ENCODE measurements around the gene KDM4C.

The KDM4C gene

DNA sequence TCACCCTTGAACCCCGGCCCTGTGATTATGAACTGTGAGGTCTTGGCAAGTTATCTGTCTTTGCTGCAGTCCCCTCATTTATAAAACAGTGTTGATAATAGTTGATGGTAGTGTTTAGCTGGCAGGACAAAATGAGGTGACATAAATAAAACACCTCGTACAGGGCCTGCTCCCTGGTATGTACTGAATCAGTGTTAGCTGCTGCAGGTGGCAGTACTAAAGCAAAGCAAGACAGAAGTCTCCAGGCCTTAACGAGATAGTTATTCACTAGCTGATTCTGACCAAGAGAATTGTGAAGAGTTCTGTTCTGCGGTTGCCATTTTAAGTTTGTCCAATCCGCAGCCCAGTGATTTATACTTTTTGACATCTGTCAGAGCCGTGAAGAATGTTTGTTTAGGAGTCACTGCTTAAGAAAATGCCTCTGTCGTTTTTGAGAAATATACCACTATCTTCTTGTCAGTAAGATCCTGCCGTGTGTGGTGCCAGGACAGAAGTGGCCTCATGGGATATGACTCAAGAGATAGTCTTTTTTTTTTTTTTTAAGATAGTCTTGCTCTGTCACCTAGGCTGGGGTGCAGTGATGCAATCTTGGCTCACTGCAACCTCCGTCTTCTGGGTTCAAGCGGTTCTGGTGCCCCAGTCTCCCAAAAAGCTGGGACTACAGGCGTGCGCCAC is 75.9 kb downstream of the KDM4C start:
- Histone ChIP-seq H3K36me3 (ENCODE audit: low read length) (0 out of 2 replicates have a peak, but pooled peaks cover 4% of the 10 kb centered on the region), H3K79me2 (ENCODE audit: insufficient read depth, low read length) (no peaks in the 10 kb centered on the region), H3K9ac (ENCODE audit: low read length) (no peak overlapping the region), H3K4me2 (ENCODE audit: low read depth, low read length, poor library complexity, severe bottlenecking) (no peak overlapping the region), H2AFZ (ENCODE audit: low read depth, low read length, severe bottlenecking) (no peak overlapping the region), H3K9me3 (ENCODE audit: insufficient read depth, low read length) (no peaks in the 10 kb centered on the region), H3K27me3 (ENCODE audit: low read length) (no peaks in the 10 kb centered on the region), H3F3A (ENCODE audit: insufficient read depth) (no peaks in the 10 kb centered on the region), H3K4me3 (ENCODE audit: insufficient read depth, low read length, poor library complexity, severe bottlenecking) (no peak overlapping the region), H3K27ac (ENCODE audit: low read depth, low read length) (no peak overlapping the region), H3K9me2 (replicated peaks; ENCODE audit: insufficient read depth, low read length) (no peaks in the 10 kb centered on the region), H4K20me1 (ENCODE audit: low read depth, low read length) (no peaks in the 10 kb centered on the region)
- TF ChIP-seq EZH2phosphoT487 (conservative IDR thresholded peaks at IDR 0.05; ENCODE audit: low read length), result no peak

GRCh38 chr9:6834306-6834705 is 76.5 kb downstream of the KDM4C start:
- Histone ChIP-seq H3F3A (ENCODE audit: insufficient read depth) (no peaks in the 10 kb centered on the region), H3K4me3 (ENCODE audit: insufficient read depth, low read length, poor library complexity, severe bottlenecking) (no peak overlapping the region), H3K79me2 (ENCODE audit: insufficient read depth, low read length) (no peaks in the 10 kb centered on the region), H3K27ac (ENCODE audit: low read depth, low read length) (no peak overlapping the region), H3K4me2 (ENCODE audit: low read depth, low read length, poor library complexity, severe bottlenecking) (no peak overlapping the region), H3K36me3 (ENCODE audit: low read length) (0 out of 2 replicates have a peak, but pooled peaks cover 4% of the 10 kb centered on the region), H3K9ac (ENCODE audit: low read length) (no peak overlapping the region), H2AFZ (ENCODE audit: low read depth, low read length, severe bottlenecking) (no peak overlapping the region), H3K27me3 (ENCODE audit: low read length) (no peaks in the 10 kb centered on the region), H3K9me2 (replicated peaks; ENCODE audit: insufficient read depth, low read length) (no peaks in the 10 kb centered on the region), H3K9me3 (ENCODE audit: insufficient read depth, low read length) (no peaks in the 10 kb centered on the region), H4K20me1 (ENCODE audit: low read depth, low read length) (no peaks in the 10 kb centered on the region)
- no peak for TF ChIP-seq EZH2phosphoT487 (conservative IDR thresholded peaks at IDR 0.05; ENCODE audit: low read length)
- TF ChIP-seq, protein P1, sequence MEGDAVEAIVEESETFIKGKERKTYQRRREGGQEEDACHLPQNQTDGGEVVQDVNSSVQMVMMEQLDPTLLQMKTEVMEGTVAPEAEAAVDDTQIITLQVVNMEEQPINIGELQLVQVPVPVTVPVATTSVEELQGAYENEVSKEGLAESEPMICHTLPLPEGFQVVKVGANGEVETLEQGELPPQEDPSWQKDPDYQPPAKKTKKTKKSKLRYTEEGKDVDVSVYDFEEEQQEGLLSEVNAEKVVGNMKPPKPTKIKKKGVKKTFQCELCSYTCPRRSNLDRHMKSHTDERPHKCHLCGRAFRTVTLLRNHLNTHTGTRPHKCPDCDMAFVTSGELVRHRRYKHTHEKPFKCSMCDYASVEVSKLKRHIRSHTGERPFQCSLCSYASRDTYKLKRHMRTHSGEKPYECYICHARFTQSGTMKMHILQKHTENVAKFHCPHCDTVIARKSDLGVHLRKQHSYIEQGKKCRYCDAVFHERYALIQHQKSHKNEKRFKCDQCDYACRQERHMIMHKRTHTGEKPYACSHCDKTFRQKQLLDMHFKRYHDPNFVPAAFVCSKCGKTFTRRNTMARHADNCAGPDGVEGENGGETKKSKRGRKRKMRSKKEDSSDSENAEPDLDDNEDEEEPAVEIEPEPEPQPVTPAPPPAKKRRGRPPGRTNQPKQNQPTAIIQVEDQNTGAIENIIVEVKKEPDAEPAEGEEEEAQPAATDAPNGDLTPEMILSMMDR (IDR thresholded peaks at IDR 0.05; ENCODE audit: insufficient read depth, low read length, poor library complexity, severe bottlenecking), result no peak

DNA sequence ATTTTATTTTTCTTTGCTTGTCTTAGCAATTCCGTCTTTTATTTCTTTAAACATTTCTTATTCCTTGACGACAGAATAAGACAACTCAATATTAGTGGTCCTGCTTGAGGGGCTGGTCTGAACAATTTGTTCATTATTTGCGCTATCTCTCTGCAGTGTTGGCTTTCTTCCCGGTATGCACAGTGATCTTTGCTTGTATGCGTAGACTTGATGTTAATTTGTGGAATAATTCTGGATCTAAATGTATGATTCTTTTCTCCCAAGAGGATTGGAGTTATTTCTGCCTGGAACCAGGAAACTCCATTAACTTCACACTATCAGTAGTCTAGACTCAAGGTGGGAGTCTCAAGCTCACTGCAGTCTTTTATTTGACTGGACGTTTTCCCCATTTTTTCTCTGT is 80.4 kb downstream of the KDM4C start:
- no peaks in the 10 kb centered on the region for H3K79me2 ChIP-seq (ENCODE audit: insufficient read depth, low read length)
- TF ChIP-seq, protein P1 (IDR thresholded peaks at IDR 0.05; ENCODE audit: insufficient read depth, low read length, poor library complexity, severe bottlenecking), result no peak
- no peak for TF ChIP-seq EZH2phosphoT487 (conservative IDR thresholded peaks at IDR 0.05; ENCODE audit: low read length)
- no peaks in the 10 kb centered on the region for H3K27me3 ChIP-seq (ENCODE audit: low read length)
- H3K27ac ChIP-seq (ENCODE audit: low read depth, low read length), result no peak overlapping the region
- no peak overlapping the region for H3K4me3 ChIP-seq (ENCODE audit: insufficient read depth, low read length, poor library complexity, severe bottlenecking)
- no peaks in the 10 kb centered on the region for H4K20me1 ChIP-seq (ENCODE audit: low read depth, low read length)
- no peaks in the 10 kb centered on the region for H3F3A ChIP-seq (ENCODE audit: insufficient read depth)
- no peaks in the 10 kb centered on the region for H3K9me2 ChIP-seq (replicated peaks; ENCODE audit: insufficient read depth, low read length)
- 0 out of 2 replicates have a peak, but pooled peaks cover 4% of the 10 kb centered on the region for H3K36me3 ChIP-seq (ENCODE audit: low read length)
- no peaks in the 10 kb centered on the region for H3K9me3 ChIP-seq (ENCODE audit: insufficient read depth, low read length)
- no peak overlapping the region for H3K9ac ChIP-seq (ENCODE audit: low read length)
- no peak overlapping the region for H2AFZ ChIP-seq (ENCODE audit: low read depth, low read length, severe bottlenecking)
- H3K4me2 ChIP-seq (ENCODE audit: low read depth, low read length, poor library complexity, severe bottlenecking), result no peak overlapping the region

DNA sequence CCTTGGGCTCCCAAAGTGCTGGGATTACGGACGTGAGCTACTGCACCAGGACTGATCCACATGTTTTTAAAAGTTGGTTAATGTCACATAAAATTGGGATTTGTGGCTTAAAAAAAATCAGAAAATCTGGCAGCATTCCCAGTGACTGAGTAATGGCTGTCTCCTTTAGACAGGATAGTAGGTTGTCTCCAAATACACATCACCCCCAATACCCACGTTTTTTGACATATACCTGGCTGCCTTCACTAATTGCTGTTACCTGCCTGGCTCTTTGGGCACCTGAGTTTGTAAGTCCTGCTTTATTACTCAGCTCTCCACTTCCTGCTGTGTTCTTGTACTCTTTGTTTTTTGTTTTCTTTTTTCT is 84.8 kb downstream of the KDM4C start:
- Histone ChIP-seq H2AFZ (ENCODE audit: low read depth, low read length, severe bottlenecking) (no peak overlapping the region), H3K79me2 (ENCODE audit: insufficient read depth, low read length) (no peaks in the 10 kb centered on the region), H4K20me1 (ENCODE audit: low read depth, low read length) (no peaks in the 10 kb centered on the region), H3K4me3 (ENCODE audit: insufficient read depth, low read length, poor library complexity, severe bottlenecking) (no peak overlapping the region), H3K27me3 (ENCODE audit: low read length) (no peaks in the 10 kb centered on the region), H3K9ac (ENCODE audit: low read length) (no peak overlapping the region), H3K9me2 (replicated peaks; ENCODE audit: insufficient read depth, low read length) (no peaks in the 10 kb centered on the region), H3K9me3 (ENCODE audit: insufficient read depth, low read length) (no peaks in the 10 kb centered on the region), H3F3A (ENCODE audit: insufficient read depth) (no peaks in the 10 kb centered on the region), H3K36me3 (ENCODE audit: low read length) (no peaks in the 10 kb centered on the region), H3K4me2 (ENCODE audit: low read depth, low read length, poor library complexity, severe bottlenecking) (no peak overlapping the region), H3K27ac (ENCODE audit: low read depth, low read length) (no peak overlapping the region)
- TF ChIP-seq EZH2phosphoT487 (conservative IDR thresholded peaks at IDR 0.05; ENCODE audit: low read length), result no peak
- TF ChIP-seq, protein P1 (IDR thresholded peaks at IDR 0.05; ENCODE audit: insufficient read depth, low read length, poor library complexity, severe bottlenecking), result no peak

All from SU-DHL-6 (cell line).